ENCODE results near the gene SASH1.
A peak's percentile ranks its signal among the peaks of the same experiment; 100 is the strongest.

The SASH1 gene

DNA sequence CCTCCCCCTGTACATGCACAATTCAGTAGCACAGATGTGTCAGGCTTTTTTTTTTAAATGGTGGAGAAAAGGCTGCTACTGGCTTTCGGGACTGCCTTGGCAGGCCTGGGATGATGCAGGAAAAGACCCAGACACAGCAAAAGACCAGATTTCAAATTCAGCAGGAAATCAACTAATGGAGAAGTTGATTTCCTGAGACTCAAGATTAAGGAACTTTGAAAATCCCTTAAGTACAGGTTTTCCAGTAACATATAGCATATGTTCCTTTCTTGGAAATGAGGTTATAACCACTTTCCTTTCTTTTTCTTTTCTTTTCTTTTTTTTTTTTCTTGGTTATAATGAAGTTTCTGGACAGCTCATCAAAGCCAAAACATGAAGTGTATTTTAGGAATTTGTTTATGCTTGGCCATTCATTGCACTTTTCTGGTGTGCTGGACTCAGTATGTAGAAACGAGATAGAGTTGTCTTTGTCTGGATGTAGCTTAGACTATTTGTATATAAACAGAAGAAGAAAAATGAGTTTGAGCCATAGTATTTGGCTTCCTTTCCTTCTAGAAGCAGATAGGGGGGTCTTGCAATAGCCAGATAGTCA, 119.4 kb downstream of the SASH1 start:
- FAIRE-seq = no peak

DNA sequence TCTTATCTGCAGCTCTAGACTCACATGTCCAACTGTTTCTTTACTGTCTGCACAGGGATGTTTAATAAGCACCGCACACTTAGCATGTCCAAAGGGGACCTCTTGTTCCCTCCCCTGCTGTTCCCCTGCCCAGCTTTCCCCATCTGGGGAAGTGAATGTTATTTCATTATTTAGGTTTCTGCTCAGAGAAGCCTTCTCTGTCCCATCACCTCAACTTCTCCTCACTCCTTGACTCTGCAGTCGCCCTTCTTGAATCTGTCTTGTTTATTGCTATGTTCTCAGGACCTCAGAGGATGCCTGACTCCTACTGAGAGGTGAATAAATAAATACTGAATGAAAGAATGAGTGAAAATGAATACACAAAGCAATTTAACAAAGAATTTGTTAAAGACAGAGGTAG, 121.0 kb downstream of the SASH1 start:
- FAIRE-seq = no peak

DNA sequence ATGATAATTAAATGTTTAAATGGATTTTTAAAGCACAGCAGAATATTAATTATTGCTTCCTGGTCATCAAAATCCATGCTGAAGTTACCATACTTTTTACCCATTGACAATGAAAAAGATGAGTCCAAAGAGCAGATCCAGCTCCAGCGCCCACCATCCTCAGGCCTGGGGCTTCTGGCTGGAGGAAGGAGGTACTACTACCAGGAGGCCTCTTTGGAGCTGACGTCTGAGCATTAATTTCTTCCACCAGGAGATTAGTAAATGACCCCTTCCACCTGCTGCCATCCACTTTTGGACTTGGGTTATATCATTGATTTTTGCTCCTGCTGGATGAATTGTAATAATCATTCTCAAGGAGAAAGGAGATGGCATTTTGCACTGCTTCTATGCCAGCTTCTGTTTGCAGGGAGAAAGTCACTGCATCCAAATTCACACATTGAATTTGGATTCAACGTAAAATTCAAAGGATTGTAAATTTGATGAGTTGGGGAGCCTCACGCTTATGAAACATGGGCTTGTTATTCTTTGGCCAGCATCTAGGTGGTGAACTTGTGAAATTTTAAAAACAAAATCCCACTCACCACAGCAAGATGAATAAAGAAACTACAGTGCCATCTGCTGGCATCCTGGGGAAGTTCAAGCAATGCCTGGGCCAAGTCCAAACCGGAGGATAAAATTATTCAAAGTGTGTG, 121.8 kb downstream of the SASH1 start:
- FAIRE-seq = peak; percentile 94

DNA sequence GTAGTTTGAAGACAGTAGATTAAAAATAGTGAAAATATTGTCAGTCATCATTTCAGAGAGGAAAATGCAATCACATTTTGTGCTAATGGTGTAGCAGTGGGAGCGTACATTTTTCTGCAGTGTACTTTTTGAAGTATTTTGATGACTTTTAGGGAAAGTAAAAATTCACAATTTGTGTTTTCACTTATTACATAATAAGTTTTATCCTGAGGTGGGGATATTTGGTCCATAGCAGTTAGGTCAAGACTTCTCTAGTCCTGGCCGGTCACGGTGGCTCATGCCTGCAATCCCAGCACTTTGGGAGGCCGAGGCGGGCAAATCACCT, 122.3 kb downstream of the SASH1 start:
- FAIRE-seq = no peak

DNA sequence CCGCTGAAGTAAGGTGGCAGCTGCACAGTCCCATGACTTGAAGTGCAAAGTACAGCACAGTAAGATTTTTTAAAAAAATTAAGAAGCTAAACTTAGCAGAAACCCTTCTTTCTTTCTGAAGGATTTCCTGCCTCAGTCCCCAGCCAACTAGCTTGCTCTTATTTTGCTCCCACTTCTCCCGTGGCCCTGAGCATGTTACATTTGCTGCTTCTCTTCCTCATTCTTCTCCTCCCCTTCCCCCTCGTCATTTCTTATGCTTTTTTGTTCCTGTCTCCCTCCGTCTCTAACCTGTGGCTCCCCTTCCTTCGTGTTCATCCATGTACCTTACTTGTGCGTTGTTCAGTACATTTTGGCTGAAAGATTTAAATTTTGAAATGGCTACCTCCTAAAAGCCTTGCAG, 123.0 kb downstream of the SASH1 start:
- no peak for FAIRE-seq

DNA sequence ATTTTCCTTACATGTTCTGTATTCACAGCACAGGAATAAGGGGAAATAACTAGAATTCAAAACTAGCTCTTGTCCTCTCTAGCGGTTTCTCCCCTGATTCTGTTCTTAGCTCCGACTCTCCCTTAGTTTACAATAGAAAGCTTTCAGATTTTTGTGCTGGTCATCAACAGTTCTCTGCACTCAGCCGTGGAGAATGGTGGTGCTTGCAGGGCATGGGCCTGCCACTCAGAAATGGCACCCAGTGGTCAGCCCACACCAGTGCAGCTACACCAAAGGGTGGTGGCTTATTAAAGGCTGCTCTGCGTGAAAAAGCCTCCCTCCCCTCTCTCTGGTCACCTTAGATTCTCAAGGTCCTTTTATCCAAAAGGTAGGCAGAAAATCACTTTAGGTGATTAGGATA, 123.5 kb downstream of the SASH1 start:
- no peak for FAIRE-seq

DNA sequence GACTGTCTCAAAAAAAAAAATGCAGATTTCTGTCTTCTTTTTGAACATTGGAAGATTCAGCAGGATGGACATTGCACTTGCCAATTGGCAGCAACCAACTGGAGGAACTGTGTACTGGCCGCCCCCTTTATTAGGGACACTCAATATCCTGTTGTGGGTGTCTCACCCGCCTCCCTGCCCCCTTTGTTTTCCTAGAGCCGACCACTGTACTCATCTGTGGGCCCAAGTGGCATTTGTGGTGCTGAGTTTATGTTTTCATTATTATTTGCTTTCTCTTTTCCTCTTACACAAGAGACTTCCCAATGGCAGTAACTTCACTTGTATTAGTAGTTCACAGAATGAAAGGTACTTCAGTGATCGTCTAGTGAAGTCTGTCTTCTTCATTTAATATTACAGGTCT, 125.3 kb downstream of the SASH1 start:
- FAIRE-seq = no peak

DNA sequence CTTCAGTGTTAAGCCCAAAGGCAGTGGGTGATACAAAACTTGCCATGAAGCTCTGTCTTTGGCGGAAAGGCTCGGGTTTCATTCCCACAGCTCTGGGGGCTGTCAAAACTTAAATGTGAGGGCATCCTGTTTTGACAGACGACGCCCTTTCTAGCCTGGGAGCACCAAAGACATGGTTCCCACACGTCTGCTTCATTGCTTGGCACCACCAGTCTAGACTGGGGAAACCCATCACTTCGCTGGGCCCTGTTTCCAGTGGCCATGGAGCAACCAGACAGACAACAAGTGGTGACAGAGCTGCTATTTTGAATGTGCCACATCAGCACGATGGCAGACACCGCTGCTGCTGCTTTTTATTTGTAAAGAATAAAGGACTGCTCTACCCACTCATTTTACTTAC, 127.5 kb downstream of the SASH1 start:
- FAIRE-seq = no peak

DNA sequence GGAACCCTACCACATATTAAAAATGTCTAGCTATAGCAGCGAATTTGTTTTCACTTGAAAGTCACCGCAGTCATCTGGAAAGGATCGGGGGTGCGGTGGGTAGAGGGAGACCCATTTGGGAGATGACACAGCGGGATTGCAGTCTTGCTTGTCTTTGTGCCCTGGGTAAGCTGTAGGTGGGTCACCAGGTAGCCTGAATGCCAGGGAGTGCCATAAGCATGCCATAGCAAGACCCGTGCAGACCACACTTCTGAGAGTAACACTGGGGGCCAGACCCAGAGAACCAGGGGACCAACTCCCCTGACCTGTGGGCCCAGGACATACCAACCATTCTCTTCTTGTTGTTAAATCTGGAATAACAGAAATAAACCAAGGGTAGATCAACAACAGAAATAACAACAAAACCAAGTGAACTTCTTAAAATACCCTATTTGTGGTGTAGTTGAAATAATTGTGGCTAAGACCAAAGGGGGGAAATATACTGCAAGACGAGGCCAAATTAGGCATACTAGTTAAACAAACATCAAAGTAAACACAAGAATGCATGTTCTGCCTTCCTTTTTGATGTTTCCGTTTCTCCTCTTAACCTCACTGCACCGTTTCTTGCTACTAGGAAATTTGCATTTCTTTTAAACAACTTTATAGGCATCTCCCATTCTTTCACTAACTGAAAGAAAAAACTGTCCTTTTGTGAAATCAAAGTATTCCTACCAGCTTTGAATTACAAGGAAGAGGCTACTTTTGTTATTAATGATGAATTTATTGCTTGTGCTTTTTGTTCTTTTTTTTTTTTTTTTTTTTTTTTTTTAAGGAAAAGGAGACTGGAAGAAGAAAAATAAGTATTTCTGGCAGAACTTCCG, 128.2 kb downstream of the SASH1 start:
- peak; percentile 39 for FAIRE-seq

DNA sequence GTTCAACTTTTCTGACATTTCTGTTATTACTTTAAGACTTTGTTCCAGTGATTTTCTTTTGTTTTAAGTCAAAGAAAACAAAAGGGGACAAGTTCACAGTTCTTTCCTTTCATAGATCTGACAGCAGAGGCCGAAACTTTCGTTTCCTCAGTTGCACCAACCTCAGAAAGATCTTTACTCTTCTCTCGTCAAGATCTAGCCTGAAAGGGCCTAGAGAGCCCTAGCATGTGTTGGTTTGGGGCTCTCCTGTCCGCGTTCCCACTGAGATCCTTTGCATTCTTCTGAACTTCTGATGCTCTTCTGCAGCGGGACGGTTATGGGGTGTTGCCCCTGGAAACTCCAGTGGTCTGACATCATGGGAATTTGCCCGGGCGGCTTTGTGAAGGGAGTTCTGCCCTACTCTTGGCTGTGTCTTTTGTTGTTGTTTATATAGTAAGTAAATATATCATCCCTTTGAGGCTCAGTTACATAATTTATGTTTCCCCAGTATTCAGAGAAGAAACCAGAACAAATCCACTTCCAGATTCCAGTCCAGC, 129.1 kb downstream of the SASH1 start:
- FAIRE-seq = no peak

DNA sequence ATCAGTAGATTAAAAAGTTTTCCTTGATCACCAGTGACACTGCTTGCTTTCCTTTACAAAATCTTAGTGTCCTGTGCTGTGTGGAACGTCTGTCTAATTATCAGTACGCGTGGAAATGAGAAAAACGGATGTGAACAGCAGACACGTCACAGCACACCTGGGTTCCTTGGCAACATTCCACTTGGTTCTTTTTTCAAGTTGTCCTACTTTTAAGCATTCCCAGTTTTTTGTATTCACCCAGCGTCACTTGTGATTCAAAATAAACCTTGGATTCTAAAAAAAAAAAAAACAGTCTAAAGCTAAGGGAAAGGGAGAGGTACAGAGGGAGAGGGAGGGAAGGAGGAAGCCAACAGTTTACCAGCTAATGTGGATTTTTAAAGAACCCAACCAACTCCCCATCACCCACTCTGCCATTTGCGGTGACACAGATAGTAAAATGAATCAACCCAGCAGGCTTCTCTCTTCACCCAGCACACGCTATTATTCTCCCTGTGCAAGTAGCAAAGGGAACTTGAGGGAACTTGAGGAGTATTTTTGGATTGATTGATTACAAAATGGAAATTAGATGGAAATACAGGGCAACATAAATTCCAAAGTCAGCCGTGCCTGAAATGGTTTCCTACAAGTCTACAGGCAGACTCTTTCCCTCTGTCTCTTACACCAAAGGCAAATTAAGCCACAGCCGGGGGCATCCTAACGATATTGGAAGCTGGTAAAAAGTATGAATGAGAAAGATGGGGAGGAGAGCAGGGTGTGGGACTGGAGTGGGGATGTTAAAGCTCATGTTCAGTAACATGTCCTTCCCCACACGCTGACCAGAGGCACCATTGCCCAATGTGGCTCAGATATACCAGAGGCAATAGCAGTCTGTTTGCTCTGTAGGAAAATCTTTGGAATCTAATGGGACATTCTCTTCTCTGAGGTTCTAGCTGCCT, 129.8 kb downstream of the SASH1 start:
- FAIRE-seq = no peak

DNA sequence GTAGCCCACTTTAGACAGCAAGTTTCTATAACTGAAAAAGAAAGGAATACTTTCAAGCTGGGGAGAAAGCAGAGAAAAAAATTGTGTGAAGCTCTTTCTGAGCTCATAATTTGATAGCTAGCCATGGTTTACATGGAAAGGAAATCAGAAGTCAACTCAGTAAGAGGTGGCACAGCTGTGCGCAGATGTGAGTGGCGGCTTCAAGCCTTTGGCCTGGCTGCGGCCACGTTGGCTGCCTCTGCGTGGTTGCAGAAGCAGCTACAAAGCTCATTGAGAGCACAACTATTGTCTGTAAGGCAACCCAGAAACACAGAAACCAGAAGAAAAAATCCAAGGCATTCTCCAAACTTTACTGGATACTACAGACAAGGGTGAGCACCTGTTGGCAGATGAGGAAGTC, 136.9 kb downstream of the SASH1 start:
- no peak for FAIRE-seq

DNA sequence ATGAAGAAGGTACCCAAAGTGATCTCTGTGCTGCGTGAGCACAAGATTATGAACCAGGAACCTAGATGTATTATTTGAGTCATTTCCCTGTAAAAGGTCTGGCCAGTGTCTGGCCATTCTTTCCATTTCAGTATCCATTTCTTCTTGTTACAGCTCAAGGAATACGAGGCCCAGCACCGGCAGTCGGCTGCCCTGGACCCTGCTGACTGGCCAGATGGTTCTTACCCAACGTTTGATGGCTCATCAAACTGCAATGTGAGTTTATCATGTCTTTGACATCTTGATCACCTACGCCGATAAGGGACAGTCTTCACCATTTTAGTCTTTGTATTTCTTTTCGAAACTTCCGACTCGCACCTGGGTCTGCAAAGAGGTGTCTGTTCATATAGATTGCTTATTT, 144.8 kb downstream of the SASH1 start:
- no peak for FAIRE-seq

DNA sequence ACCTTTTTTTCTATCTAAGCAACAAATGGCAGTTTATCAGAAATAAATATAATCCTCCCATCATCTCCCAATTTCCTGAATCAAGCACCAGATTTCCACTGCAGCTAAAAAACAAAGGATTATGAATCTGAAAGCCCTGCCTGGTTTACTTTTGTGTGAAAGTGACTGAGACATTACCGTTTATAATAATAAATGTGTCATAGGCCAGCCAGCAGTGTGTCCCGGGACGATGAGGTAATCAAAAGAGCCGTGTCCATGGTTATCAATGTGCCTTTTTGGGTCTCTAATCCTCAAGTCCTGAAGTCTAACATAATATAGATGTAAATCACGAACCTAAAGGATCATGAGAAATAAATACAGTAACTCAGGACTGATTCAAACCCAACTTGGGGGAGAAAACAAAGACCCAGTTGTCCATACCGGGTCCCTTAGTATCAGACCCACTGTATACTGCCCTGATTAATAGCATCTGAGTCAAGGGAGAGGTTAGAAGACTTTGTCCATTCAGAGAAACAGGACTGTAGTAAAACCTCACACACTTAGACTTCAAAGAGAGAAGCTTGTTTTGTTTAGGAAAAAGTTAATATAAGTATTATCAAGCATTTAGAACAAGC, 149.1 kb downstream of the SASH1 start:
- FAIRE-seq = no peak

DNA sequence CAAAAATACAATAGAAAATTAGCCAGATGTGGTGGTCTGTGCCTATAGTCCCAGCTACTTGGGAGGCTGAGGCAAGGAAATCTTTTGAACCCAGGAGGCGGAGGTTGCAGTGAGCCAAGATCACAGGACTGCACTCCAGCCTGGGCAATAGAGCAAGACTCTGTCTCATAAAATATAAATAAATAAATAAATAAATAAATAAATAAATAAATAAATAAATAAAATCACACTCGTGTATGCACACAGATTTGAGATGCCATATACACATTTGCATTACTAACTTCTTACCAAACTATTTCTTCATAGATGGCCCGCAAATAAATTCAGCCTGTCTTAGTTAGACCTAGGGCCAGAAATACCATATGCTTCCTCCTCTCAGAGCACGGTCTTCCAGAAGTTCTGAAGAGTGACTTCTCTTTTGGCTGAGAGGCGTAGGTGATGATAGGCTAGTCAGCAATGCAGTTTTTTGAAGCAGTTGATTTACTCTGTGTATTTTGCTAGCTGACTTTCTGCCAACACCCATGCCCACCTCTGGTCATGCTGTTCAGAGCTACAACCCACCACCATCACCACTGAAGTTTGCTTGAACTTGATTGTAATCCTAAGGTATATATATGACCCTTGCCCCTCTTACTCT, 150.1 kb downstream of the SASH1 start:
- FAIRE-seq = no peak

DNA sequence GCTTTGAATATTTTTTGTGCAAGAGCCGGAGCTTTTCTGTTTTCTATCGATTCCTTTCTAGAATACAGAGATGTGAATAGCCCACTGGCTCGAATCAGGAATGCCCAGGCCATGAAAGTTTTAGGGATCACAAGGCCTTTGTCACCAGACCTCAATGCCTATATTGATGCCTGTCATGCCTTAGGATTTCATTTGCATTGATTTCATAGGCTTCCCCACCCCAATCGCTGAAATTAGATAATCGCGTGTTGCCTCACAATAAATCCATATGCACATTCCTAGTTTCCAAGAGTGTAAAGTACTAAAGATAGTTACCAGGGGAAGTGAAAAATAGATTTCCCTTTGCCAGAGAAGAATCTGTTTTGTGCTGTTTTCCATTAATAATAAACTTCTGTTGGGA, 150.8 kb downstream of the SASH1 start:
- no peak for FAIRE-seq

DNA sequence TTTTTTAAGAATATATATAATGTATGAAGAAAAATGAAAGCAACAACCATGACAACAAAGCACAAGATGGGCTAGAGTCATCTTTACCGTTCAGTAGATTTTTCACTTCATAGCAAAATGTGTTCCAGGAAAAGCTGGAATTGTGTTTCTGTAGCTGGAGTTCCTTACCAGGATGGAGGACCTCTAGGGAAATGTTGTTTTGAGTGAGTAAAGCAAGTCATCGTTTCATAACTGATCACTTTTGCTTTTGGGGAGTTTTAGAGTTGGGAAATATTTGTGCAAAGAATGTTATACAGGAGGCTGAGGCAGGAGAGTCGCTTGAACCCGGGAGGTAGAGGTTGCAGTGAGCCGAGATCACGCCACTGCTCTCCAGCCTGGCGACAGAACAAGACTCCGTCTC, 151.6 kb downstream of the SASH1 start:
- FAIRE-seq = no peak

DNA sequence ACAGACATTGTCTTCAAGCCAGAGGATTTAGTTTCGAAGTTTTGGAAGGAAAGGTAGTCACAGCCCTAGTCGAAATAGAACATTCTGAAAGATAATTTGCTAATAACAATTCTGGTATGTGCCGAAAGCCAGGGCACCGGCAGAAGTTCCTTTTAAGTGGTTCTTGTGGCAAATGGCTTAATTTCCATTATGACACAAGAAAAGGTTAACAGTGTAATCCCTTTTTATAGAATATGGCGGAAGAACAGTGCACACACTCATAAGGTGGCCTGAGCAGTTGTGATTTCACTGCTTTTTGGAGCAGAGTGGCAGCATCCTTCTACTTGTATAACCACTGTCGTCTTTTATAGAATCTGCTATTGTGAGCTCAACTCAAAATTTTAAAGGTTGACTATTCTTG, 152.4 kb downstream of the SASH1 start:
- FAIRE-seq = no peak

DNA sequence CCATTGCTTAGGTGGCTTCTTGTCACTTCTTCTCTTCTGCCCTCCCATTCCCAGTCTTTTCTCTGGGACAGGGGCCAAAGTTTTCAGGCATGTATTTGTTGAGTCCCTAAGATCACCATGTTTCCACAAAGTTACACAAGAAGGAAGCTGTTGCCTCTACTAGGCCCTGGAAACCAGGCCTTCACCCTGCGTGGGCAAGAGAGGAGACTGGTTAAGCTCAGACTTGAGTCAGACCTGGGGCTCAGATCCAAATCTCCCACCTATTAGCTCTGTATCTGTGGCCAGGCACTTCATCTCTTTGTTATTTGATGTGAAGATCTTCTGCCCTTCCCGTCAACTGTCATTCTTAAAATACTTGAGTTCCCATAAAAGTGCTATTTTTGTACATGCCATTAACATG, 154.6 kb downstream of the SASH1 start:
- no peak for FAIRE-seq

DNA sequence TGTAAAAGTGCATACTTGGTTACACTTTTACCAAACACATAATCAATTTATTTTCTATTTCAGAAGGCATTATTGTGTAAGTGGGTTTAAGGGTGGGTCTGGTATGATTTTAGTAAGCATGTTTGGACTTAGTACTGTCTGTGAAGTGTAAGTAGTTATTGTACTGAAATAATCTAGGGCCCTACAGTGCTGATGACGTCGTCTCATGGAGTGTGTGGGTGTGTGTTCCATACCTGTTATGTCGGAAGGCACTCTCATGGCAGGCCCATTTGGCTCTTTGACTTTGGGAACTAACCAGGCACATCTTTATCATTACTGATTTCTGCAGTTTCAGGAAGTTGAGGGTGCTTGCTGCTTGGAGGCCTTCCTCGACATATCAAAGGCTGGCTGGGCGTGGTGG, 155.1 kb downstream of the SASH1 start:
- no peak for FAIRE-seq

DNA sequence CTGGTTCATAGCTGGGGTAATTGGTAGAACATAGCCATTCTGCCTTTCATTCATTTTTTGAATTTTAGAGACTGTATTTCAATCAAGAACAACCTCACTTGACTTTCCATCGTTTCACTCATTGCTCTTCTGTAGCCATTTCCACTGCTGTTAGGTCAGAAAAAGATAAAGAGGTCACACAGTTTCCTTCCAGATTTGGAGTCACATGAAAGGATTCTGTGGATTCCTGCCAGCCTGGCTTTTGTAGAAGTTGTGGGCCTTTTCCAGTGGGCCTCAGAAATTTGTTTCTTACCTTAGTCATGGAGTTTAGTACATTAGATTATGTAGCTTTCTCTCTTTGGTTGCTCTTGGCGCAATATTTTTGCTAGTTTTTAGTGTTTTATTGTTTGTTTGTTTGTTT, 157.8 kb downstream of the SASH1 start:
- no peak for FAIRE-seq

DNA sequence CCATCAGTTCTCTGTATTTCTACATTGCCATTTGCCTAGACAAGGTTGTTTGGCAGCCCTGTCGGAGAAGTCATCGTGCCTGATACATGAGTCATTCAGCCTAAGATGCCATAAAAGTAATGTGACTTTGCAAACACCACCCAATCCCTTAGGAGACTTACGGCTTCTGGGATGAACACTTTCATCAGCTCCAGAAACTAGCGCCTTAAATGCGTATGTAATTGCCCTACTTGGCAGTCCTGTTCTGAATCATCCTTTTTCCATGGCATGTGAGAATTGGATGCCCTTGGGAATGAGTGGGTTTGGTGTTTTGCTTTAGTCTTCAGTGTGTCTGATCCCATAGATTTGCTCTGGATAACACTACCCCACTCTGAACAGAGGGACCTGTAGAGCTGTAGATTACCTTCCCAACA, 158.5 kb downstream of the SASH1 start:
- no peak for FAIRE-seq
